DND-41 (cell line): ENCODE data around the gene KRTAP5-1.
"Not testable (repeated sequence)": the region's sequence is repeated elsewhere in the genome, so short reads cannot be mapped to it uniquely, and the experiment has no call there.

ENCODE experiments used
- ATAC-seq: fragments of 200-7000 bp; cut with Tn5 transposase; 3 replicates; pipeline ENCODE4 v1.9.1; 2021; ENCODE audit warnings: low read depth; ENCODE audit not compliant: insufficient read depth
- DNase-seq: peaks from one replicate; pipeline ENCODE4 v3.0.0-alpha.2; 2020
- H2AFZ ChIP-seq: 2 replicates; pipeline ENCODE4 v1.6.0; 2012; ENCODE audit warnings: low read depth, low read length
- H3K27ac ChIP-seq: 2 replicates; pipeline ENCODE4 v1.5.1; 2012; ENCODE audit warnings: low read length, inconsistent platforms
- H3K27me3 ChIP-seq: fragments of 200-600 bp; sonication (generic); 2 replicates; pipeline ENCODE4 v1.6.0; 2012; ENCODE audit warnings: low read length, mild to moderate bottlenecking, inconsistent platforms; ENCODE audit not compliant: insufficient read depth, poor library complexity
- H3K36me3 ChIP-seq: 2 replicates; pipeline ENCODE4 v1.5.1; 2012; ENCODE audit warnings: low read length, inconsistent platforms; ENCODE audit not compliant: insufficient read depth
- H3K4me1 ChIP-seq: 2 replicates; pipeline ENCODE4 v1.5.1; 2012; ENCODE audit warnings: mild to moderate bottlenecking, low read length; ENCODE audit not compliant: insufficient read depth
- H3K4me2 ChIP-seq: 2 replicates; pipeline ENCODE4 v1.6.0; 2012; ENCODE audit warnings: mild to moderate bottlenecking, moderate library complexity, low read length, inconsistent platforms; ENCODE audit not compliant: insufficient read depth
- H3K4me3 ChIP-seq, 2 experiments: fragments of 200-600 bp in 1 of 2; shearing (Covaris generic) in 1 of 2; 2 replicates each; pipeline ENCODE4 v1.5.1; 2012 to 2016; ENCODE audit warnings: inconsistent platforms in 2 of 2, low read length in 2 of 2, mild to moderate bottlenecking in 2 of 2, low read depth in 1 of 2, moderate library complexity in 1 of 2
- H3K79me2 ChIP-seq: 2 replicates; pipeline ENCODE4 v1.6.0; 2012; ENCODE audit warnings: low read length, inconsistent platforms; ENCODE audit not compliant: insufficient read depth
- H3K9ac ChIP-seq: 2 replicates; pipeline ENCODE4 v1.6.0; 2012; ENCODE audit warnings: low read depth, mild to moderate bottlenecking, inconsistent platforms, low read length, moderate library complexity
- H3K9me3 ChIP-seq: 2 replicates; pipeline ENCODE4 v1.5.1; 2012; ENCODE audit warnings: low read length, moderate library complexity, mild to moderate bottlenecking, inconsistent platforms; ENCODE audit not compliant: insufficient read depth, severe bottlenecking
- H4K20me1 ChIP-seq: 2 replicates; pipeline ENCODE4 v1.6.0; 2012; ENCODE audit warnings: low read length; ENCODE audit not compliant: insufficient read depth
- CTCF ChIP-seq: IDR thresholded peaks from 2 replicates; pipeline ENCODE4 v1.5.1; 2012; ENCODE audit warnings: borderline replicate concordance, low read length, moderate library complexity, mild to moderate bottlenecking; ENCODE audit not compliant: poor library complexity, severe bottlenecking; ENCODE audit errors: extremely low read depth
- EZH2 ChIP-seq: IDR thresholded peaks from 3 replicates; pipeline ENCODE4 v1.6.1; 2012; ENCODE audit warnings: borderline replicate concordance, low read depth, mild to moderate bottlenecking, moderate library complexity, low read length, inconsistent platforms; ENCODE audit not compliant: severe bottlenecking

KRTAP5-1 gene

DNA sequence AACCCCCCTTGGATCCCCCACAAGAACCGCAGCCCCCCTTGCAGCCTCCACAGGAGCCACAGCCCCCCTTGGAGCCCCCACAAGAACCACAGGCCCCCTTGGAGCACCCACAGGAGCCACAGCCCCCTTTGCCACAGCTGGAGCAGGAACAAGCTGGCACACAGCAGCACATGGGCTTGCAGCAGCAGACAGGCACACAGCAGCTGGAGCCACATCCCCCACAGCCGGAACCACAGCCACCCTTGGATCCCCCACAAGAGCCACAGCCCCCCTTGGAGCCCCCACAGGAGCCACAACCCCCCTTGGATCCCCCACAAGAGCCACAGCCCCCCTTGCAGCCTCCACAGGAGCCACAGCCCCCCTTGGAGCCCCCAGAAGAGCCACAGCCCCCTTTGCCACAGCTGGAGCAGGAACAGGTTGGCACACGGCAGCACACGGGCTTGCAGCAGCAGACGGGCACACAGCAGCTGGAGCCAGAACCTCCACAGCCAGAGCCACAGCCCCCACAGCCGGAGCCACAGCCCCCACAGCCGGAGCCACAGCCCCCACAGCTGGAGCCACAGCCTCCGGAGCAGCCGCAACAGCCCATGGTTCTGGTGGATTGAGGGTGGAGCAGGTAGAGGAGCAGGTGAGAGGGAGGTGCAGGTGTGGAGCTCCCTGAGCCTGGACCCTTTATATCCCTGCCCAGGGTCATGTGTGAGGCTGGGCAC lies at the start of gene KRTAP5-1:
Gene KRTAP5-1 (minus strand): TSS at position 623 of the 710 bp plus-strand sequence. CDS start 34 bp downstream, at position 589.
- H3K27me3 ChIP-seq, ATAC-seq, H3K4me3 ChIP-seq, H3K4me2 ChIP-seq, H3K36me3 ChIP-seq, H3K79me2 ChIP-seq, H3K27ac ChIP-seq, H3K9ac ChIP-seq, H4K20me1 ChIP-seq, H3K4me1 ChIP-seq, H2AFZ ChIP-seq, H3K9me3 ChIP-seq: not testable (repeated sequence)
- DNase-seq = peak; percentile 16

DNA sequence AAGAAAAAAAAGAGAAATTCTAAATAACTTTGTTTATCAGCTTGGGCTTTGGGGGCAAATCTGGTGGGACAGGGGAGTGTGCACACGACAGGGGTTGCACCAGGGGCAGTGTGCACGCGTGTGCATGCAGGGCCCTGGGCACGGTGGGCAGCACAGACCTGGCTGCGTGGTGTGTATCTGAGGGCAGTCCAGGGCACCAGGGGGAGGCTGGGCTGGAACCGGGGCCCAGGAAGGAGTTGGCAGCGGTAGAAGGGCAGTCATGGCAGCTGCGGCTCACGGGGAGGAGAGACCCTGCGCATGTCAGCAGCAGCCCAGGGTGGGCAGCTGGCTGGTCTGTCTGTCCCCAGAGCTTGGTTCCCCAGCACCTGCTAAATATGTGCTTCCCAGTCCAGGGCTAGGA lies 48.8 kb upstream of the KRTAP5-1 start:
- Histone ChIP-seq H3K36me3 (no peaks in the 10 kb centered on the region), H3K4me2 (no peak overlapping the region), H3K27me3 (peaks cover 19% of the 10 kb centered on the region), H3K27ac (no peak overlapping the region), H2AFZ (no peak overlapping the region), H3K79me2 (no peaks in the 10 kb centered on the region), H3K9me3 (no peaks in the 10 kb centered on the region), H4K20me1 (peaks cover 9% of the 10 kb centered on the region; the same call in 1 of the 2 replicates), H3K4me3 (no peak overlapping the region), H3K4me1 (no peaks in the 10 kb centered on the region), H3K9ac (no peak overlapping the region)
- ATAC-seq (no peak), DNase-seq (no peak)
- TF ChIP-seq CTCF (no peak), EZH2 (no peak)

DNA sequence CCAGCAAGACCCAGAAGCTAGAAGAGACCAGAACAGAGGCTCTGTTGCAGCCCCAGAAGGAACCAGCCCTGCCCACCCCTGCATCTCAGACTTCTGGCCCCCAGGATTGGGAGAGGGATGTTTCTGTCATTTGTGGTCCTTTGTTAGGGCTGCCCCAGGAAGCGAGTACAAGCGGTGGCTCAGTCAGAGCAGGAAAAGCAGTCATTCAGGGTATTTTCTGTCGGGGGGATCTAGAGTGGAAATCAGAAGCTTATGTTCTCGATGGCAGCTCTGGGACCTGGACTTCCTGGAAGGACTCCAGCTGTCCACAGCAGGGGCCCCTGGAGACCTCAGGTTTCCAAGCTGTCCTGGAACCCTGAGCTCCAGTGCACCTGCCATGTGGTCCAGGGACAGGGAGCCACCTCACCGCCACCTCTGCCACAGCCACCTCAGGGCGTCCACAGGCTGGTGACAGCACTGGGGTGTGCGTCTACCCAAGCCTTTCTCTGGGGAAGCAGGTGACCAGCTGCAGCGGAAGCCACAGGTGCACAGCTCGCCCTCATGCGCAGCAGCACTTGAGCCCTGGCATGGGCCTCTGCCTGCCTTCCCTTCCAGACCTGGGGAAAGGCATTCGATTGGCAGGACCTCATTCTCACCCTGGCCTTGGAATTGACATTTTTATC lies 47.1 kb upstream of the KRTAP5-1 start:
- no peak for TF ChIP-seq CTCF
- no peak for TF ChIP-seq EZH2
- no peaks in the 10 kb centered on the region for H3K9me3 ChIP-seq
- peaks cover 19% of the 10 kb centered on the region for H3K27me3 ChIP-seq
- no peak overlapping the region for H3K27ac ChIP-seq
- H3K4me3 ChIP-seq = no peak overlapping the region
- no peaks in the 10 kb centered on the region for H3K36me3 ChIP-seq
- H3K4me1 ChIP-seq = no peaks in the 10 kb centered on the region
- no peak overlapping the region for H3K4me2 ChIP-seq
- no peaks in the 10 kb centered on the region for H3K79me2 ChIP-seq
- H4K20me1 ChIP-seq = peaks cover 9% of the 10 kb centered on the region; the same call in 1 of the 2 replicates
- H2AFZ ChIP-seq = no peak overlapping the region
- ATAC-seq (no peak), DNase-seq (no peak)
- H3K9ac ChIP-seq = no peak overlapping the region

DNA sequence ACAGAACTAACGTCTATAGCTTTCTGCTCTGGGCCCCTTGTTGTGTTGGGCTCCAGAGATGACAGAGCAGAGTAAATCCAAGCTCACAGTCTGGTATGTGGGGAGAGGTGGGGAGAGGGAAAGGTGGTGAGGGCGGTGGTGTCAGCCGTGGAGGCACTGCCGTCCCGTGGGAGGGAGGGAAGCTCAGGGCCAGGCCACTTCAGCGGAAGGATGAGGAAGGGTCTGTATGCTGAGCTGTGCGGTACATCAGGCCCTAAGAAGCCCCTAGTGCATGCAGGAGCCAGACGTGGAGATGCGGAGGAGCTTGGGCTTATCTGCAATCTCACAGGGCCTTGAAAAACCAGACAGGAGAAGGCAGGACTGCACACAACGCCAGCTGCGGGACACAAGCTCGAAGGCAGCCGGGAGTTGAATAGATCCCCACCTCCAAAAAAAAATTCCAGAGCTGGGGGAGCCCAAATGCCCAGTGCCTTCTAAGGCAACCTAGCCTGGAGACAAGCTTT lies 46.0 kb upstream of the KRTAP5-1 start:
- Histone ChIP-seq H3K9me3 (no peaks in the 10 kb centered on the region), H3K79me2 (no peaks in the 10 kb centered on the region), H3K4me2 (no peak overlapping the region), H3K36me3 (no peaks in the 10 kb centered on the region), H3K4me3 (no peak overlapping the region), H3K9ac (no peak overlapping the region), H3K4me1 (no peaks in the 10 kb centered on the region), H4K20me1 (peaks cover 9% of the 10 kb centered on the region; the same call in 1 of the 2 replicates), H3K27me3 (peaks cover 19% of the 10 kb centered on the region), H3K27ac (no peak overlapping the region), H2AFZ (no peak overlapping the region)
- no peak for TF ChIP-seq EZH2
- no peak for TF ChIP-seq CTCF
- ATAC-seq (no peak), DNase-seq (no peak)
